Liver (tissue), 9 donors: ENCODE data around the gene EPB42. TPM values are rescaled to one million over a fixed set of nuclear protein-coding genes. Genes with fewer than 3 reads are reported as not detected.

Experiments used
- DNase-seq: peaks from one replicate; pipeline ENCODE4 v3.0.0-alpha.2; 2017; ENCODE audit warnings: low spot score
- H3K27ac ChIP-seq, 2 donors: one replicate each; pipeline ENCODE4 v1.7.0; 2013; ENCODE audit warnings: inconsistent platforms in 2 of 2, low read length in 2 of 2, control low read depth in 1 of 2, low read depth in 1 of 2, mild to moderate bottlenecking in 1 of 2
- H3K27me3 ChIP-seq, 4 donors: one replicate each; pipeline versions ENCODE4 v1.6.1 to v1.7.0; 2013; ENCODE audit warnings: low read length in 3 of 4, inconsistent platforms in 1 of 4, mild to moderate bottlenecking in 1 of 4, moderate library complexity in 1 of 4; ENCODE audit not compliant: control insufficient read depth in 4 of 4, insufficient read depth in 4 of 4
- H3K36me3 ChIP-seq, 4 donors: one replicate each; pipeline versions ENCODE4 v1.6.1 to v1.7.0; 2013; ENCODE audit warnings: low read length in 3 of 4, mild to moderate bottlenecking in 3 of 4, low read depth in 1 of 4, moderate library complexity in 1 of 4; ENCODE audit not compliant: control insufficient read depth in 4 of 4, insufficient read depth in 3 of 4
- H3K4me1 ChIP-seq, 4 donors: one replicate each; pipeline versions ENCODE4 v1.6.1 to v1.7.0; 2013; ENCODE audit warnings: low read length in 3 of 4, mild to moderate bottlenecking in 3 of 4, moderate library complexity in 1 of 4; ENCODE audit not compliant: control insufficient read depth in 4 of 4, insufficient read depth in 4 of 4
- H3K4me3 ChIP-seq, 3 donors: one replicate each; pipeline versions ENCODE4 v1.6.1 to v1.7.0; 2013; ENCODE audit warnings: low read length in 3 of 3, control low read depth in 1 of 3, low read depth in 1 of 3, mild to moderate bottlenecking in 1 of 3
- H3K9ac ChIP-seq, 2 donors: one replicate each; pipeline ENCODE4 v1.7.0; 2013; ENCODE audit warnings: low read length in 2 of 2, mild to moderate bottlenecking in 2 of 2, moderate library complexity in 2 of 2, control low read depth in 1 of 2, low read depth in 1 of 2
- H3K9me3 ChIP-seq, 4 donors: one replicate each; pipeline versions ENCODE4 v1.6.1 to v1.7.0; 2013; ENCODE audit warnings: low read length in 3 of 4; ENCODE audit not compliant: control insufficient read depth in 4 of 4
- ATF3 ChIP-seq: IDR thresholded peaks from 2 replicates; pipeline ENCODE4 v1.6.1; 2016; ENCODE audit warnings: antibody characterized with exemption
- CTCF ChIP-seq: fragments of 150-350 bp; IDR thresholded peaks from 2 replicates; pipeline ENCODE4 v1.5.1; 2017; ENCODE audit warnings: improper control_type of control experiment, low read depth, low read length; ENCODE audit not compliant: missing input control
- EGR1 ChIP-seq, 2 donors: IDR thresholded peaks; 2 replicates each; pipeline ENCODE4 v1.6.1; 2016 to 2018; ENCODE audit warnings: antibody characterized with exemption in 2 of 2, low read depth in 2 of 2
- FOXA1 ChIP-seq: IDR thresholded peaks from 2 replicates; pipeline ENCODE4 v1.6.1; 2016; ENCODE audit warnings: antibody characterized with exemption
- FOXA2 ChIP-seq: IDR thresholded peaks from 2 replicates; pipeline ENCODE4 v1.6.1; 2016; ENCODE audit warnings: antibody characterized with exemption
- GABPA ChIP-seq, 2 donors: IDR thresholded peaks in 1 of 2; conservative IDR thresholded peaks in 1 of 2; 2 replicates each; pipeline ENCODE4 v1.6.1; 2016; ENCODE audit warnings: antibody characterized with exemption in 2 of 2, mild to moderate bottlenecking in 1 of 2, moderate library complexity in 1 of 2
- HNF4A ChIP-seq, 2 donors: conservative IDR thresholded peaks; 2 replicates each; pipeline ENCODE4 v1.6.1; 2016; ENCODE audit warnings: antibody characterized with exemption in 2 of 2, mild to moderate bottlenecking in 2 of 2
- HNF4G ChIP-seq: IDR thresholded peaks from 2 replicates; pipeline ENCODE4 v1.6.1; 2016; ENCODE audit warnings: antibody characterized with exemption
- JUND ChIP-seq, 2 donors: IDR thresholded peaks; 2 replicates each; pipeline ENCODE4 v1.6.1; 2016; ENCODE audit warnings: antibody characterized with exemption in 2 of 2
- MAX ChIP-seq: IDR thresholded peaks from 2 replicates; pipeline ENCODE4 v1.6.1; 2016; ENCODE audit warnings: antibody characterized with exemption
- NR2F2 ChIP-seq: IDR thresholded peaks from 2 replicates; pipeline ENCODE4 v1.6.1; 2016; ENCODE audit warnings: antibody characterized with exemption
- RAD21 ChIP-seq, 2 donors: IDR thresholded peaks; 2 replicates each; pipeline ENCODE4 v1.6.1; 2016; ENCODE audit warnings: antibody characterized with exemption in 2 of 2, mild to moderate bottlenecking in 2 of 2
- REST ChIP-seq: IDR thresholded peaks from 2 replicates; pipeline ENCODE4 v1.6.1; 2016; ENCODE audit warnings: antibody characterized with exemption, mild to moderate bottlenecking
- RXRA ChIP-seq, 2 donors: IDR thresholded peaks; 2 replicates each; pipeline ENCODE4 v1.6.1; 2017 to 2018; ENCODE audit warnings: antibody characterized with exemption in 2 of 2, mild to moderate bottlenecking in 1 of 2
- SP1 ChIP-seq: IDR thresholded peaks from 2 replicates; pipeline ENCODE4 v1.6.1; 2018; ENCODE audit warnings: antibody characterized with exemption, mild to moderate bottlenecking
- TAF1 ChIP-seq: conservative IDR thresholded peaks from 2 replicates; pipeline ENCODE4 v1.6.1; 2016; ENCODE audit warnings: antibody characterized with exemption, mild to moderate bottlenecking
- YY1 ChIP-seq: IDR thresholded peaks from 2 replicates; pipeline ENCODE4 v1.6.1; 2016; ENCODE audit warnings: antibody characterized with exemption, mild to moderate bottlenecking
- ZBTB33 ChIP-seq: IDR thresholded peaks from 2 replicates; pipeline ENCODE4 v1.6.1; 2016; ENCODE audit warnings: antibody characterized with exemption
- WGBS: extraction: QIAGEN DNeasy Blood & Tissue Kit; methylation state at CpG from one replicate; pipeline ENCODE4 v1.1.7; 2013; 5-methylcytosine and 5-hydroxymethylcytosine counted together
- polyA plus RNA-seq, 2 donors: library from polyadenylated mRNA; stranded (reverse) in 1 of 2; unstranded in 1 of 2; fragments of 200-250 nt in 1 of 2; fragments of >200 nt in 1 of 2; fragmentation: Nextera tagmentation in 1 of 2; extraction: Ambion mirVana in 1 of 2; gene quantifications; one replicate each; pipeline versions ENCODE4 v1.2.1 to v1.2.3, GENCODE V29; 2013 to 2015
- total RNA-seq, 2 donors: library from RNA; depleted of rRNA; stranded (reverse); fragments of >200 nt; gene quantifications; one replicate each; pipeline ENCODE4 v1.2.3, GENCODE V29; 2014
- donor health status: healthy.
- donor health status: healthy.
- donor health status: healthy.
- donor health status: healthy.
- donor health status: healthy.

EPB42 gene
- total and polyA plus RNA-seq, 4 donors = 0.02 to 247 TPM; not detected in 2

- no peaks in the 10 kb centered on the region for H3K9me3 ChIP-seq
- no peak for DNase-seq
- no peak overlapping the region for H3K4me3 ChIP-seq
- TF ChIP-seq HNF4A (conservative IDR thresholded peaks at IDR 0.05) (no peak), FOXA2 (no peak), YY1 (no peak)
- no peaks in the 10 kb centered on the region for H3K36me3 ChIP-seq
- H3K4me1 ChIP-seq = no peaks in the 10 kb centered on the region
- WGBS = 63% methylated on average over 23 of the region's 23 CpGs
- peaks cover 0 to 3% (median 0%) of the 10 kb centered on the region in 4 donors for H3K27me3 ChIP-seq
- H3K9ac ChIP-seq = no peak overlapping the region
- no peak overlapping the region for H3K27ac ChIP-seq
Measured at GRCh38 chr15:43208052-43209002, 12.5 kb downstream of the EPB42 start.

GRCh38 chr15:43207024-43207423 is 13.8 kb downstream of the EPB42 start:
- WGBS = 84% methylated on average over 9 of the region's 9 CpGs
- TF ChIP-seq EGR1 (IDR thresholded peaks at IDR 0.05; ENCODE audit: low read depth in 2 of 2) = no peak
- TF ChIP-seq YY1 = no peak
- TF ChIP-seq HNF4A (conservative IDR thresholded peaks at IDR 0.05) = no peak
- TF ChIP-seq RAD21 (IDR thresholded peaks at IDR 0.05) = no peak
- no peak for TF ChIP-seq MAX
- TF ChIP-seq ATF3 = no peak
- no peak for TF ChIP-seq TAF1
- TF ChIP-seq GABPA (IDR thresholded peaks at IDR 0.05 in 1 of 2, conservative IDR thresholded peaks at IDR 0.05 in 1 of 2) = no peak
- no peak for TF ChIP-seq RXRA (IDR thresholded peaks at IDR 0.05)
- TF ChIP-seq ZBTB33 = no peak
- TF ChIP-seq CTCF = no peak
- no peak for TF ChIP-seq SP1
- no peak for TF ChIP-seq FOXA2
- TF ChIP-seq JUND (IDR thresholded peaks at IDR 0.05) = no peak
- no peak for TF ChIP-seq REST
- TF ChIP-seq FOXA1 = no peak
- TF ChIP-seq NR2F2 = no peak
- no peak for TF ChIP-seq HNF4G

More at GRCh38 chr15:43207024-43207423, 13.8 kb downstream of the EPB42 start:
- Histone ChIP-seq H3K9ac (no peak overlapping the region), H3K27me3 (peaks cover 0 to 3% (median 0%) of the 10 kb centered on the region in 4 donors), H3K4me1 (no peaks in the 10 kb centered on the region), H3K27ac (no peak overlapping the region), H3K9me3 (no peaks in the 10 kb centered on the region), H3K36me3 (no peaks in the 10 kb centered on the region), H3K4me3 (no peak overlapping the region)
- DNase-seq = no peak
